Sciatic nerve (tissue), 2 donors: Measurements from ENCODE around the gene FGF14. TPM values are rescaled to one million over a fixed set of nuclear protein-coding genes. Genes with fewer than 3 reads are reported as not detected.

Source experiments
- ATAC-seq: fragments of 200-7000 bp; cut with Tn5 transposase; one replicate; pipeline ENCODE4 v1.9.1; 2020; ENCODE audit warnings: mild to moderate bottlenecking, moderate library complexity
- DNase-seq: peaks from one replicate; pipeline ENCODE4 v3.0.0-alpha.2; 2020; ENCODE audit warnings: low spot score
- intact Hi-C: fragments of 100-400 bp; cut with DNase I; formaldehyde crosslinking; loops from one replicate; pipeline ENCODE4 v1.14.2; 2022
- total RNA-seq: library from RNA; stranded (reverse); fragmentation: NEBNext Ultra II Directional; extraction: Animal tissue kit (Norgen Biotek cat#: 25700); gene quantifications from one replicate; pipeline ENCODE4 v1.2.1, GENCODE V29; 2021
- donor health status: DM: no; HTN: no; CAD: no.
- donor health status: DM: no; HTN: no; CAD: no.

FGF14 gene
- total RNA-seq, 1 donor from 2014 or later, result 1.4 TPM

- intact Hi-C loops, result no loop called here
- no peak for ATAC-seq
- no peak for DNase-seq
Measured at GRCh38 chr13:102275969-102276368, 125.9 kb downstream of the FGF14 start.

- intact Hi-C loops, result no loop called here
- no peak for ATAC-seq
- DNase-seq, result no peak
Measured at GRCh38 chr13:102273111-102273510, 128.7 kb downstream of the FGF14 start.

- no peak for ATAC-seq
- intact Hi-C loops, result no loop called here
- no peak for DNase-seq
Measured at GRCh38 chr13:102267191-102267590, 134.7 kb downstream of the FGF14 start.

GRCh38 chr13:102261809-102262208, 140.0 kb downstream of the FGF14 start:
- DNase-seq (no peak), ATAC-seq (no peak)
- intact Hi-C loops, result no loop called here

- no peak for DNase-seq
- intact Hi-C loops, result no loop called here
- no peak for ATAC-seq
Measured at GRCh38 chr13:102261316-102261715, 140.5 kb downstream of the FGF14 start.

- DNase-seq, result no peak
- no peak for ATAC-seq
- intact Hi-C loops, result no loop called here
Measured at GRCh38 chr13:102260256-102260655, 141.6 kb downstream of the FGF14 start.

- DNase-seq, result no peak
- no peak for ATAC-seq
- intact Hi-C loops, result no loop called here
Measured at GRCh38 chr13:102255409-102255808, 146.4 kb downstream of the FGF14 start.

GRCh38 chr13:102251817-102252216, 150.0 kb downstream of the FGF14 start:
- intact Hi-C loops, result no loop called here
- DNase-seq (no peak), ATAC-seq (no peak)

GRCh38 chr13:102250448-102250847, 151.4 kb downstream of the FGF14 start:
- intact Hi-C loops, result no loop called here
- no peak for ATAC-seq
- no peak for DNase-seq

- DNase-seq (no peak), ATAC-seq (no peak)
- intact Hi-C loops, result no loop called here
Measured at GRCh38 chr13:102244607-102245227, 157.1 kb downstream of the FGF14 start.

GRCh38 chr13:102240110-102240509, 161.7 kb downstream of the FGF14 start:
- ATAC-seq (no peak), DNase-seq (no peak)
- intact Hi-C loops, result no loop called here

- ATAC-seq (no peak), DNase-seq (no peak)
- intact Hi-C loops, result no loop called here
Measured at GRCh38 chr13:102237230-102237629, 164.6 kb downstream of the FGF14 start.

GRCh38 chr13:102236830-102237229, 165.0 kb downstream of the FGF14 start:
- intact Hi-C loops, result no loop called here
- ATAC-seq (peak; percentile 24), DNase-seq (no peak)

GRCh38 chr13:102236341-102236740, 165.5 kb downstream of the FGF14 start:
- ATAC-seq (no peak), DNase-seq (no peak)
- intact Hi-C loops, result no loop called here

- ATAC-seq (no peak), DNase-seq (no peak)
- intact Hi-C loops, result no loop called here
Measured at GRCh38 chr13:102235689-102236088, 166.2 kb downstream of the FGF14 start.

- DNase-seq, result no peak
- intact Hi-C loops, result no loop called here
- ATAC-seq, result no peak
Measured at GRCh38 chr13:102234618-102235017, 167.2 kb downstream of the FGF14 start.

- intact Hi-C loops, result no loop called here
- DNase-seq, result no peak
- no peak for ATAC-seq
Measured at GRCh38 chr13:102233566-102234208, 168.2 kb downstream of the FGF14 start.

- no peak for DNase-seq
- intact Hi-C loops, result no loop called here
- no peak for ATAC-seq
Measured at GRCh38 chr13:102231479-102231878, 170.4 kb downstream of the FGF14 start.

GRCh38 chr13:102227741-102228140, 174.1 kb downstream of the FGF14 start:
- DNase-seq (no peak), ATAC-seq (no peak)
- intact Hi-C loops, result no loop called here

- ATAC-seq, result no peak
- intact Hi-C loops, result no loop called here
- DNase-seq, result no peak
Measured at GRCh38 chr13:102226591-102226990, 175.3 kb downstream of the FGF14 start.

GRCh38 chr13:102225892-102226291, 176.0 kb downstream of the FGF14 start:
- intact Hi-C loops, result no loop called here
- no peak for ATAC-seq

More at GRCh38 chr13:102225892-102226291, 176.0 kb downstream of the FGF14 start:
- no peak for DNase-seq
